ENCODE results near the gene ADRA2B. TPM values are rescaled to one million over a fixed set of nuclear protein-coding genes. Genes with fewer than 3 reads are reported as not detected.

The ADRA2B gene
- total RNA-seq, 6 experiments from 2014 or later = 1.7 to 8.1 (median 3.2) TPM

GRCh38 chr2:96105994-96106715 lies 10.2 kb downstream of the ADRA2B start:
- Histone ChIP-seq H3K27me3 (no peaks in the 10 kb centered on the region), H3K27ac (no peak overlapping the region), H3K9me3 (no peaks in the 10 kb centered on the region), H3K36me3 (no peaks in the 10 kb centered on the region), H3K4me3 (no peak overlapping the region), H3K4me1 (no peaks in the 10 kb centered on the region)
- peak in 1 of 3 donors; percentile 3 for DNase-seq
- no peak for TF ChIP-seq POLR2A (IDR thresholded peaks at IDR 0.05)
- TF ChIP-seq, protein P1, sequence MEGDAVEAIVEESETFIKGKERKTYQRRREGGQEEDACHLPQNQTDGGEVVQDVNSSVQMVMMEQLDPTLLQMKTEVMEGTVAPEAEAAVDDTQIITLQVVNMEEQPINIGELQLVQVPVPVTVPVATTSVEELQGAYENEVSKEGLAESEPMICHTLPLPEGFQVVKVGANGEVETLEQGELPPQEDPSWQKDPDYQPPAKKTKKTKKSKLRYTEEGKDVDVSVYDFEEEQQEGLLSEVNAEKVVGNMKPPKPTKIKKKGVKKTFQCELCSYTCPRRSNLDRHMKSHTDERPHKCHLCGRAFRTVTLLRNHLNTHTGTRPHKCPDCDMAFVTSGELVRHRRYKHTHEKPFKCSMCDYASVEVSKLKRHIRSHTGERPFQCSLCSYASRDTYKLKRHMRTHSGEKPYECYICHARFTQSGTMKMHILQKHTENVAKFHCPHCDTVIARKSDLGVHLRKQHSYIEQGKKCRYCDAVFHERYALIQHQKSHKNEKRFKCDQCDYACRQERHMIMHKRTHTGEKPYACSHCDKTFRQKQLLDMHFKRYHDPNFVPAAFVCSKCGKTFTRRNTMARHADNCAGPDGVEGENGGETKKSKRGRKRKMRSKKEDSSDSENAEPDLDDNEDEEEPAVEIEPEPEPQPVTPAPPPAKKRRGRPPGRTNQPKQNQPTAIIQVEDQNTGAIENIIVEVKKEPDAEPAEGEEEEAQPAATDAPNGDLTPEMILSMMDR (IDR thresholded peaks at IDR 0.05) = no peak
- intact Hi-C loops (cut with DNase I) = no loop called here
- no peak for ATAC-seq
- WGBS (ENCODE audit: insufficient coverage, low coverage, low lambda C conversion rate, missing lambda C conversion rate) = 93% methylated on average over 8 of the region's 8 CpGs

DNA sequence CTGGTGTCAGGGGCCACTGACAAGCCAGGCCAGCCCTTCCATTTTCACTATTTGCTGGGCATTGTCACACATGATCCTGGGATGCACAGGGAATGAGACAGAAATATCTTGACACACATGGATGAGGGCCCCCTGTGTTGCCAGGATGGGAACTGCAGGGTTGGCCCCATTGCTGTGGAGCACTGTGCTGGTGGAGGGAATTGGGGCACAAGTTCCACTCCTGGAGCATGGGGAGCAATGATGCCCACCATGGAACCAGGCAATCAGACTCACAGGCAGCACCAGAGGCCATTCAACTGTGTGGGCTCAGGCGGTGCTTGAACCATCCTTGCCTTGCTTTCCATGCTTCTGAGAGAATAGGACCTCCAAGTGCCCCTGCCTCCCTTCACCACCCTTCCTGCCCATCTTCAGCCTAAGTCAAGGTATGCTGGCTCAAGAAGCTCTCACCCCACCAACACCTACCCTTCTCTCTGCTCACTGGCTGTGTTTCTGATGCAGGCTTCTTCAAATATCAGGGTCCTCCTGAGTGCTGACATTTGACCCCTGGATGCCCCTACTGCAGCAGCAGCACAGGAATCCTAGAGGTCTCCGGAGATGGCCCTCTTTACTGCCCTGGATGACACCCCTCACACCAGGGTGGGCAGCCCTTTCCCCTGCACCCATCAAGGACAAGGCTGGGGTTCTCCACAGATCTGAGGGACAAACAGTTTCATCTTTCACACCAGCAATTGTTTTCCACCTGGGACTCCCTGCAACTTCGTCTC lies 11.0 kb downstream of the ADRA2B start:
- peak in 2 of 3 donors; percentile 1 to 11 for DNase-seq
- intact Hi-C loops (cut with DNase I) = no loop called here
- 44% methylated on average over 2 of the region's 3 CpGs for WGBS (ENCODE audit: insufficient coverage, low coverage, low lambda C conversion rate, missing lambda C conversion rate)
- no peak for ATAC-seq
- Histone ChIP-seq H3K27ac (no peak overlapping the region), H3K27me3 (no peaks in the 10 kb centered on the region), H3K4me3 (no peak overlapping the region), H3K9me3 (no peaks in the 10 kb centered on the region), H3K4me1 (no peaks in the 10 kb centered on the region), H3K36me3 (no peaks in the 10 kb centered on the region)
- TF ChIP-seq, protein P1 (IDR thresholded peaks at IDR 0.05) = no peak
- no peak for TF ChIP-seq POLR2A (IDR thresholded peaks at IDR 0.05)

GRCh38 chr2:96104487-96104861 lies 11.9 kb downstream of the ADRA2B start:
- WGBS (ENCODE audit: insufficient coverage, low coverage, low lambda C conversion rate, missing lambda C conversion rate) = no CpG with 5 or more reads among the region's 6 CpGs
- Histone ChIP-seq H3K36me3 (no peaks in the 10 kb centered on the region), H3K4me1 (no peaks in the 10 kb centered on the region), H3K27me3 (no peaks in the 10 kb centered on the region), H3K27ac (no peak overlapping the region), H3K4me3 (no peak overlapping the region), H3K9me3 (no peaks in the 10 kb centered on the region)
- DNase-seq = peak in 1 of 3 donors; percentile 49
- no peak for TF ChIP-seq POLR2A (IDR thresholded peaks at IDR 0.05)
- TF ChIP-seq, protein P1 (IDR thresholded peaks at IDR 0.05) = no peak
- intact Hi-C loops (cut with DNase I) = no loop called here
- no peak for ATAC-seq

GRCh38 chr2:96103761-96104486 lies 12.4 kb downstream of the ADRA2B start:
- DNase-seq = peak in 2 of 3 donors; percentile 8 to 44
- Histone ChIP-seq H3K9me3 (no peaks in the 10 kb centered on the region), H3K4me1 (no peaks in the 10 kb centered on the region), H3K4me3 (no peak overlapping the region), H3K27ac (no peak overlapping the region), H3K36me3 (no peaks in the 10 kb centered on the region), H3K27me3 (no peaks in the 10 kb centered on the region)
- intact Hi-C loops (cut with DNase I) = no loop called here
- 43% methylated on average over 5 of the region's 6 CpGs for WGBS (ENCODE audit: insufficient coverage, low coverage, low lambda C conversion rate, missing lambda C conversion rate)
- no peak for TF ChIP-seq POLR2A (IDR thresholded peaks at IDR 0.05)
- TF ChIP-seq, protein P1 (IDR thresholded peaks at IDR 0.05) = no peak
- ATAC-seq = peak in 2 of 4 donors; percentile 13 to 29
